Raji (cell line): ENCODE measurements around the gene ANXA8.

Source experiments
- POLR2A ChIP-seq: IDR thresholded peaks from 2 replicates; pipeline ENCODE4 v1.6.1; 2011; ENCODE audit warnings: low read depth, low read length, control low read depth; ENCODE audit not compliant: insufficient read depth

The ANXA8 gene

DNA sequence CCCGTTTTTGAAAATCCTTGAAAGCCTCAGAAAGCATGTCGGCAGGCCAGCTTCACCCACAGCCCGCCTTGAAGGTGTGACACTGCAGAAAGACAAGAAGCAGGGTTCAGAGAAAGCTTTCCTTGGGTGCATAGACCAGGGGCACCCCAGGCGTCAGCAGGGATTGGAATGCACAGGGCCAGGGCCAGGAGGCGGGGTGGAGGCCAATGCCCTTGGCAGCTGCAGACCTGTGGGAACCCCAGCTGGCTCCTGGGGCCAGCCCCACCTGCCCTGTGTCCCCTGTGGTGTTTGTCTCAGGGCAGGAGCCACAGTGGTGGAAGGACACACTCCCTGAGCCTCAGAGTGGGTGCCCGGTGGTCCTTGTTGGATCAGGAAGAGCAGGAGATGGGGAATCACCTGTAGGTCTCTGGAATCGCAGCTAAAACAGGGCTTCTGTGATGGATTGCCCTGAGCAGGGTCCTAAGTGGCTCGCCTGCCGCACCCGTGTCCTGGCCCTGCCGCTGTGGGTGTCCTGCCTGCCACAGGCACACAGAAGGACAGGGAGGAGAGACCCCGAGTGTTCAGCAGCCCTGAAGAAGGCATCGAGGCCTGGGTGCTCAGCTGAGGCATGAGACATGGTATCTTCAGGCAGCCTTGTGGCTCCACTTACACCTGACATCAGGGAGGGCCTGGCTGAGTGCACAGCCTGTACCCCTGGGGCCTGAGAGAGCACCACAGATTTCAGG, 32.5 kb downstream of the ANXA8 start:
- no peak for TF ChIP-seq POLR2A

DNA sequence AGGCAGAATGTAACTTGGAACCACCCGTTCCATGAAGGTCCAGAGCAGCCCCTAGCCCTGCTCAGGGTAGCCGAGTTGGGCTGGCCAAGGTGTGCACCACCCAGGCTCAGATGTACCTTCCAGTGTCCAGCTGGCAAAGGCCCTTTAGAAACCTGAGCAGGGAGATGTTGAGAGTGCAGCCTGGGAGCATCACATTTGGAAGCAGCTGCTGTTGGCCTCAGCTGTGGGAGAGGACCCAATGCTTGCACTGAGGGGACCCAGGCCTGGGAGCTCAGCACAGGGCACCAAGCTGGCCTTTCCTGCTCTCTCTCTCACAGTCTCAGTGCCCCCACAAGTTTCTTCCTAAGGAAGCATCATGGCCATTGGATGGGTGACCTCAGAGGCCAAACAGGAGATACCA, 33.5 kb downstream of the ANXA8 start:
- no peak for TF ChIP-seq POLR2A

DNA sequence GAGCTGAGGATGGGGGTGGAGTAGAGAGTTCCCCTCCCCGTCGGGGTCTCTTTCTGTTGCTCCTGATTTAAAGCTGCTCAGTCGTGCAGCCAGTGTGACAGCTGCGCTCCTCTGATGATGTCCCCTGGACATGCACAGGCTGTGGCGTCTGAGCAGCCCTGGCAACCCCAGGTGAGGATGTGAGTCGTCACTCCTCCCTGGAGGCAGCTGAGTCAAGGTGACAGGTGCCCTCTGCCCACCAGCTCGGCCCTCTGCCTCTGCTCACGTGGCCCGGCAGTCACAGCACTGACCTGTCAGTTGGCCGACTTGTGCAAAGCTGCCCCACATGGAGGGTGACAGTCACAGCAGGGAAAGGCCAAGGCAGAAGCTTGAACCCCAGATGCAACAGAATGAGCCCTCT, 33.9 kb downstream of the ANXA8 start:
- no peak for TF ChIP-seq POLR2A

DNA sequence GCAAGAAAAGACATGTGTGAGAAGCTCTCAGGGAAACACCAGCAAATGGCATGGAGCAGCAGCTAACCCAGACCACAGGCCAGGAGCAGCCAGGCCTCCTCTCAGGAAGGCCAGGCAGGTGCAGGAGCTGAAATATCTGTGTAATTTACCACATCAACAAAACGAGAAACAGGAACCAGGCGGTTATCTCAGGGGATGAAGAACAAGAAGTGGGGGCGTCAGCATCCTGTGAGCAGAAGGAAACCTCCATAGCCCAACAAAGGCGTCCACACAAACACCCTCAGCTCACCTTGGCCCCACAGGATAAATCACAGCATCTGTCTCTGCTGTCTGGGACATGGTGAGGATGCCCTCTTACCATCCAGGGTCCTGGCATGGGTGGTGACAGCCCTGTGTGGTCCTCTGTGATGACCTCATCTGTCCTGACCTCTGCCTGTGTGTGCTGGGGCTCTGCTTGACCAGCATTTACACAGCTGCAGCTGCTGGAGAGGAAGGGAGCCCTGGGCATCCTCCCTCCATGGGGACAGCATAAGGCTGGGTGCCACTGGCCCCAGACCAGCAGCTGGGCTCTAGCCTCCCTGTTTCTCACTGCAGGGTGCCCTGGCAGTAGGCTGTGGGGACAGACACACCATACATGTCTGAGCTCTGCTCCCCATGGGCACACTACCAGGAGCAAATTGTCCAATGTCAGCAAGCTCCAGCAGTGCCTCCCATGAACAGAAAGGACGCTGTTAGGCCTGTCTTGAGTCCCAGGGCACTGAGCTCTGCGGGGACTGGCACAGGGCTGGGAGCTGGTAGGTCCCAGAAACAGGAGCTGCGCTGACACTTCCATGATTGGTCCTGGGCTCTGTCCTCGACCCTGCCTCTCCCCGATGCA, 34.6 kb downstream of the ANXA8 start:
- no peak for TF ChIP-seq POLR2A

DNA sequence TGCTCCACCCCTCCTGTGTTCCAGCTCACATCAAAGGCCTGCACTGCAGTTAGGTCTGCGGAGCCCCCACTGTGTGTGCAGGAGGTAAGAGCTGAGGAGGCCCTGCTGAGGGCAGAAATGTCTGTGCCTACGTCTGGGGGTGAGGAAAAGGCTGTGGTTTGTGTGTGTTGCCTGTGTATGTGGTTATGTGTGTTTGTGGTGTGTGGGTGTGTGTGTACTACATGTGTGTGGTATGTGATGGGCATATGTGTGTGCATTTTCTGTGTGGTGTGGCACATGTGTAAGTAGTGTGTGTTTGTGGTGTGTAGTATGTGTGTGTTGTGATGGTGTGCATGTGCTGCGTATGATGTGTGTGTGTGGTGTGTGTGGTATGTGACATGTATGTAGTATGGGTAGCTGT, 36.2 kb downstream of the ANXA8 start:
- no peak for TF ChIP-seq POLR2A

DNA sequence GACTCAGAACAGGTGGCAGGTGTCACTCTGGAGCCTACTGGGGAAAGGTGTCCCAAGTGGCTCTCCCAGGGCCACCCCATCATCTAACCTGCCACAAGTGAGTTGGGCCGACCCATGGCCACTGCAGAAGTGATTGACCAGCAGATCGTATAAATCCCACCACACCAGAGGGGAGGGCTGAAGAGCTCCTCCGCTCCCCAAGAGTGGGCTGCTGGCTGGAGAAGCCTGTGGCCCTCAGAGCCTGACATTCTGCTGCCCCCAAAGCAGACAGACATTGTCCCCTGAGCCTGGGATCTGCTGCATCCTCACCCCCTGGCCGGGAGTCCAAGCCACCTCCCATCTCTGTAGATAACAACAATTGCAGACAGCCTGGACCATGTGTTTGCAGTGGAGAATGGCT, 36.7 kb downstream of the ANXA8 start:
- no peak for TF ChIP-seq POLR2A

DNA sequence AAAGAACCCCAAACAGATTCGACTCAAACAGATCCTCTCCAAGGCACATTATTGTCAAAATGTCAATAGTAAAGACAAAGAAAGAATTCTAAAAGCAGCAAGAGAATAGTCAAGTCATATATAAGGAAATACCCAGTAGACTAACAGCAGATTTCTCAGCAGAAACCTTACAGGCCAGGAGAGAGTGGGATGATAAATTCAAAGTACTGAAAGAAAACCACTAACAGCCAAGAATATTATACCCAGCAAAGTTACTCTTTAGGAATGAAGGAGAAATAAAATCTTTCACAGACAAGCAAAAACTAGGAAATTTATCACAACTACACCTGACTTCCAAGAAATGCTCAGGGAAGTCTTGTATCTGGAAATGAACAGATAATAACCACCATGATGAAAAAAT, 38.2 kb downstream of the ANXA8 start:
- no peak for TF ChIP-seq POLR2A

DNA sequence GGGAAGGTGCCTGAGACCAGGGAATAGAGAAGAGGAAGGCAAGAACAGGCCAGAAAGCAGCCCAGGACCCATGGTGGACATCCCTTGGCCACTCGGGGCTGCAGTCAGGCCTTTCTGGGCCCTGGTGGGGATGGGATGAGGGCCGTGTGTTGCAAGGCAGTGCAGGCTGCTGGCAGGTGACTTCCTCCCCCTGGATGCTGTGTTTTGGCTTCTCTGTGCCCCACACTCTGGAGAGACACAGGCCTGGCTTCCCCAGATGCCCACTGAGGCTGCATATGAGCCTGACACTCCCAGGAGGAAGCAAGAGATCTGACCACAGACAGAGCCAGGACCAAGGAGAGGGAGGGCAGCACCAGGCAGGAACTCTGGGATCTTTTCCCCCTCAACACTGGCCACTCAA, 39.9 kb downstream of the ANXA8 start:
- TF ChIP-seq POLR2A, result no peak

DNA sequence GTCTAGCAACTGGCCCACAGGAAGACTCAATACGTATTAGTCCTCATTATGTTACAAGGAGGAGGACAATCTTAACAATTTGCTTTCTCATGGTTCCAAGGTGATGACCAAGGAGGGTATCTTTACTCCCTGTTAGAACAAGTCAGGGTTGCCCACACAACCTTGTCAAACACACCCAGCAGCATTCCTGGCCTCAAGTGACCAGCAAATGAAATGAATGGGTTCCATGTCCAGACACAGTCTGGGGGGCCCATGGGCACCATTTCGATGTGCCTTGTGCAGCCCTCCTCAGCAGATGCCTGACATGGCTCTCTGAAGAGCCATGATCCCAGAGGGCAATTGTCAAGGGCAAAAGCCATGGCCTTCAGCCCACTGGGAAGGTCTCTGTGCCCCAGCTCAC, 40.8 kb downstream of the ANXA8 start:
- no peak for TF ChIP-seq POLR2A

DNA sequence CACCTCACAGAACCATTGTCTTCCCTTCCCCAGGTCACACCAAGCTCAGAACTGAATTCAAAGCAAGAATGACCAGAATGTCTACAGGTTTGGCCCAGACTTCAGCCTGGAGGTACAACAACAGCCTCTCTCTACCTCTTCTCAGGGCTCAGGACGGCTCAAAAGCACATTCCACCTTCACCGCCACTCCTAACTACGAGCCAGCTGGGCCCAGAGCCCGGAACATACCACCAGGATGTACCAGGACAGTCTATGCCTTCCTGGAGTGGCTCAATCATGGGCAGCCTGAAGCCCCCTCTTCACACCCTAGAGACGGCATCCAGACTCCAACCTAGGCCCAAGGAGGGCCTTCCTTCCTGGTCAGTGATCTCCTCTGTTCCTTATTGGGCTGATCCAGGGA, 41.6 kb downstream of the ANXA8 start:
- no peak for TF ChIP-seq POLR2A

DNA sequence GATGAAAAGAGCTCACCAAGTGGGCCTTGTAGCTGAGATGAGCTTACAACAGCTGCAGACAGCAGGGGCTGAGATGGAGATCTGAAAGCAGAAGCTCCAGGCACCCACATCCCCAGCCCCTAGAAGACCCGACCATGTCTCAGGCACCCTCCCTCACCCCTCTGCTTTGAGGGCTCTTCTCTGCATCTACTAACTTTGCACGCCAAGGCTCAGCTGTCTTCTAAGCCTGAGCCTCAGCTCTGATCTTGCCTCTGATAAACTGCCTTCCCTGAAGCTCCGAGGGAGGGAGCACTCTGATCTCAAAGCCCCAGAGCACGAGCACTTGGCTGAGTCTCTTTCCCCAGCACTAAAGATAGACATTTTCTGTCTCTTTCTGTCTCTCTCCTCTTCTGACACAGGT, 42.0 kb downstream of the ANXA8 start:
- no peak for TF ChIP-seq POLR2A

DNA sequence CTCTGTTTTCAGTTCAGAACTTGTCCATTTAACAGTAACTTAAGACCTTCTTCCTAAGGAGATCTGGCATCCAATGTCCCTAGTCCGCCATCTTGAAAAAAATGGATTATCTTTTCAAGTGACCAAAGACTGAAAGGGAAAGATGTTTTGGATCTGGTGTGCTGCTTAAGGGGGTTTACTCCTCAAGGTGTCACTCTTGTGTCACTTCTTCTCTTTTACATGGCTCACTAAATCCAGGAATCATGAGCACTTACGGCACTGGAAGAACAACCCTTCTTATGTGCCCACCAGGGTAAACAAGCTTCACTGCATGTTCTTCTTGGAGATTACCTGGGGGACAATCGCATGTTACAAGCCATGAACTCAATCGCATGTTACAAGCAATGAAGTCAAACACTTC, 43.7 kb downstream of the ANXA8 start:
- no peak for TF ChIP-seq POLR2A

DNA sequence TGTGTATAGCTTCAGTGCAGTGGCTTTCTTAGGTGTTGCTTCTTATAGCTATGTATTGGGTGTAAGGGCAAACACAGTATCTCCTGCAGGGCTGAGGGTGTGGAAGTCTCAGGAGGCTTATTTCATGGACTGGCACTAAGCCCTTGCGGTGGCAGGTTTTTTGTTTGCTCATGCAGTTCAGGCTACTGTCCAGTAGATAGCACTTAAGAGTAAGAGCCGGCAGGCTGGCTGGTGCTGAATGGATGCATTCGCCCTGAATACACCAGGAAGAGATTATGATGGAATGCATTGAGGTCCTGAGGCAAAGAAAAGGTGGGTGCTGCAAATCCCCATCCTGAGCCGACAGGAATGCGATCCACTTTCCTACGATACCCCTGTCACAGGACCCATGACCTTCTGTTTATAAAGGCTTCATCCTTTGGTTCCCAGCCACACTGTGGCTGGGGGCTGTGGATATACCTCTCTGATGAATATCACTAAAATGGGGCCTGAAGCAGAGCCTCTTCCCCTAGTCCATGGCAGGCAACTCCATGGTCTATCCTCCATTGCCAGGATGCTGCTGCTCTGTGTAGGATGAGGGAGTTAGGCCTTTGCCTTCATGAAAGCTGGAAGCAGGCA, 44.9 kb downstream of the ANXA8 start:
- no peak for TF ChIP-seq POLR2A

DNA sequence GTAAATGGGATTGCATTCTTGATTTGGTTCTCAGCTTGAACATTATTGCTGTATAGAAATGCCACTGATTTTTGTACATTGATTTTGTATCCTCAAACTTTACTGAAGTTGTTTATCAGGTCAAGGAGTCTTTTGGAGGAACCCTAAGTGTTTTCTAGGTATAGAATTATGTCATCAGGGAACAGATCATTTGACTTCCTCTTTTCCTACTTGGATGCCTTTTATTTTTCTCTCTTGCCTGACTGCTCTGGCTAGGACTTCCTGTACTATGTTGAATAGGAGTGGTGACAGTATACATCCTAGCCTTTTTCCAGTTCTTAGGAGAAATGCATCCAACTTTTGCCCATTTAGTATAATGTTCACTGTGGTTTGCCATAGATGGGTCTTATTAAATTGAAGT, 48.8 kb downstream of the ANXA8 start:
- no peak for TF ChIP-seq POLR2A

DNA sequence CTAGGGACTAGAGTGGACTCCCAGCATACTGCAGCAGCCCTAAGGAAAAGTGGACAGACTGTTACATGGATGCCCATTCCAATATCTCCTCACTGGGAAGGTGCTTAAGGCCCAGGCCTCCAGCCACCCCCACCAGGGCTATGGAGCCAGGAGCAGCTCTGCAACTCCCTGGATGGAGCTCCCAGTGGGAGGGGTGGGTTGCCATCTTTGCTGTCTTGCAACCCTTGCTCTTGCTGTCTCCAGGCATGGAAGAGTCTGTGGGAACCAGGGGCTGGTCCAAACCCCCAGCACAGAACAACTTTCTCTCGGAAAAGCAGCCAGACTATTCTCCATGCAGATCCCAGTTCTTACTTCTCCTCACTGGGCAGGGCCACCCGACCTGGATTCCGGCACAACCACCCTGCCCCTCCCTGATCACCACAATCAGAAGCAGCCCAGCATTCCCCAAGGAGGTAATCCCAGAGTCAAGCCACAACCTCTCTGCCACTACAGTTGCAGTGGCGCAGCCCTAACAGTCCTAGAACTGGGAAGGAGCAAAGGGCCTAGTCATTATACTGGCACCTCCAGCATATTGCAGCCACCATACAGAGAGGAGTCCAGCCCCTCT, 58.0 kb downstream of the ANXA8 start:
- no peak for TF ChIP-seq POLR2A

DNA sequence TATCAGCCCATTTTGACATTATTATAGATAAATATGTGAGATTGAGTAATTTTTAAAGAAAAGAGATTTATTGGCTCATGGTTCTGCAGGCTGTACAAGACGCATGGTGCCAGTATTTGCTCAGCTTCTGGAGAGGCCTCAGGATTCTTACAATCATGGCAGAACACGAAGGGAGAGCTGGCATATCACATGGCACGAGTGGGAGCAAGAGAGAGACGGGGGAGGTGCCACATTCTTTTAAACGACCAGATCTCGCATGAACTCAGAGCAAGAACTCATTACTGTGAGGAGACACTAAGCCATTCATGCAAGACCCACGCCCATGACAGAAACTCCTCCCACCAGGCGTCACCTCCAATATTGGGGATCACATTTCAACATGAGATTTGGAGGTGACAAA, 59.7 kb downstream of the ANXA8 start:
- no peak for TF ChIP-seq POLR2A

DNA sequence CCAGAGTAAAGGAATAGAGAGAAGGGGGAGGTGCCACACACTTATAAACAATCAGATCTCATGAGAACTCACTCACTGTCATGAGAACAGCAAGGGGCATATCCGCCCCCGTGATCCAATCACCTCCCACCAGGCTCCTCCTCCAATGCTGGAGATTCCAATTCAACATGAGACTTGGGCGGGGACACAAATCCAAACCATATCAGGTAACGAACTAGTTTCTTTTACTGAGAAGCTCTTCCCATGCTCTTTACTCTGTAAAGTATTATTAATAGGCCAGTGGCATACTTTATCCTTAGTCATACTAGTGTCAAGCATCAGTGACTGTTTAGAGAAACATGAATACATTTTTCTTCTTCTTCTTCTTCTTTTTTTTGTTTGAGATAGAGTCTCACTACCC, 60.4 kb downstream of the ANXA8 start:
- TF ChIP-seq POLR2A, result no peak
